Esophagus mucosa (tissue), 1 donor: ENCODE measurements around the gene TAS2R60. TPM values are rescaled to one million over a fixed set of nuclear protein-coding genes. Genes with fewer than 3 reads are reported as not detected.
"Not testable (repeated sequence)": the region's sequence is repeated elsewhere in the genome, so short reads cannot be mapped to it uniquely, and the experiment has no call there.

ENCODE experiments used
- ATAC-seq: fragments of 200-7000 bp; cut with Tn5 transposase; one replicate; pipeline ENCODE4 v1.9.1; 2020
- total RNA-seq: library from RNA; stranded (reverse); gene quantifications from one replicate; pipeline ENCODE4 v1.2.4, GENCODE V29; 2023
- donor health status: DM: yes; HTN: yes; CAD: no.

Gene TAS2R60
- total RNA-seq, 1 donor from 2014 or later, result 0.32 TPM

DNA sequence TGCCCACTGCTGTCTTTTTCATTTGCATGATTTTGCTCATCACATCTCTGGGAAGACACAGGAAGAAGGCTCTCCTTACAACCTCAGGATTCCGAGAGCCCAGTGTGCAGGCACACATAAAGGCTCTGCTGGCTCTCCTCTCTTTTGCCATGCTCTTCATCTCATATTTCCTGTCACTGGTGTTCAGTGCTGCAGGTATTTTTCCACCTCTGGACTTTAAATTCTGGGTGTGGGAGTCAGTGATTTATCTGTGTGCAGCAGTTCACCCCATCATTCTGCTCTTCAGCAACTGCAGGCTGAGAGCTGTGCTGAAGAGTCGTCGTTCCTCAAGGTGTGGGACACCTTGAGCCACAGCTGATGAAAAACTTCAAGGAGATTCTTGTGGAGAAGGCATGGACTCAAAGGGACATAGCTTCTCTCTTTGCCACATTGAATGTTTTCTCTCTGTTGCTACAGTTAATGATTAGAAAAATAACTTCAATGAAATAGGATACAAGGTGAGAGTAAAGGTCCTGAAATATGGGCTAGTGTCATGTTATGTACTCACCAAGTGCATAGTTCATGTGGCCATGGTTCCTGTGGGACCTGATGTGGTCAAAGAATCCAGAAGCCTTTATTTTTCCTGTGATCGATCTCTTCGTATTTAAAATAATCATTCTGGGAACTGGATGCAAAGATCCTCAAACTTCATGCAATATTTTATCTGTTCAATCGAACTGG lies 970 bp downstream of the TAS2R60 start:
- no peak for ATAC-seq

DNA sequence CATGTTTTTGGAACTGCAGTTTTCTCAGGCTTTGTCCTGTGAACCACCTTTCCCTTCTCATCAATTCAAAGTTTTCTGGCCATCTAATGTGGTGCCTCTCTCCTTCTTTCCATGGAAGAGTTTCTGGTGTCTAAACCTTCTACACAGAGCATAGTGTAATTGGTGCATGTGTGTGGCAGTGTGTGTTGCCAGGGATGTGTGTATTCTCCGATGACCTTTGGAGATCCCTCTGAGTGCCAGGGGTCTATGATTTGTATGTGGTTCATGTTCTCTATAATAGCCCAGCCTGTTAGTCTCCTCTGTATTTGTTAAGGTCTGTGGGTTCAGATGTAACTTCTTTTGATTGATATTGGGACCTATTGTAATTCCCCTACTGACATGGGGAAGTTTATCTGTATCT lies 1.5 kb downstream of the TAS2R60 start:
- ATAC-seq, result no peak

- ATAC-seq, result no peak
Measured at GRCh38 chr7:143447466-143447865, 4.2 kb downstream of the TAS2R60 start.

- ATAC-seq, result no peak
Measured at GRCh38 chr7:143448429-143448828, 5.2 kb downstream of the TAS2R60 start.

GRCh38 chr7:143449793-143450192 lies 6.5 kb downstream of the TAS2R60 start:
- no peak for ATAC-seq

- ATAC-seq, result no peak
Measured at GRCh38 chr7:143451122-143451521, 7.9 kb downstream of the TAS2R60 start.

- ATAC-seq, result no peak
Measured at GRCh38 chr7:143451746-143452145, 8.5 kb downstream of the TAS2R60 start.

DNA sequence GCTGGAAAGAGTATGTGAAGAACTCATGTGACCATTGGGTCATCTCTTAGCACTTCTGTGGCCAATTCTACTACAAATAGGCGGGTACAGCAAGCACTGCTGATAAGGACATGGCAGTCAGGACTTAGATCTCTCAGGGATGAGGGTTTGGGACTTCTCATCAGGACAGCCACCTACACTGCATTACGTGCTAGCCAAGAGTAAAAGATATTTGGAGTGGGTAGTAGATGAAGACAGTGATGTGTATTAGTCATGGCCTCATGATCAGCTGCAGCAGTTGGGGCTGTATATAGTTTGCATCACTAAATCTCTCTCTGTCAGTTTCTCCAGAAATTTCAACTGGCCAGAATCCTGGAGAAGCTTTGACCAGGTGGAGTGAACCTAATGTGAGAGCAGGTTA lies 9.2 kb downstream of the TAS2R60 start:
- no peak for ATAC-seq

- peak; percentile 55 for ATAC-seq
Measured at GRCh38 chr7:143454091-143454680, 10.9 kb downstream of the TAS2R60 start.

DNA sequence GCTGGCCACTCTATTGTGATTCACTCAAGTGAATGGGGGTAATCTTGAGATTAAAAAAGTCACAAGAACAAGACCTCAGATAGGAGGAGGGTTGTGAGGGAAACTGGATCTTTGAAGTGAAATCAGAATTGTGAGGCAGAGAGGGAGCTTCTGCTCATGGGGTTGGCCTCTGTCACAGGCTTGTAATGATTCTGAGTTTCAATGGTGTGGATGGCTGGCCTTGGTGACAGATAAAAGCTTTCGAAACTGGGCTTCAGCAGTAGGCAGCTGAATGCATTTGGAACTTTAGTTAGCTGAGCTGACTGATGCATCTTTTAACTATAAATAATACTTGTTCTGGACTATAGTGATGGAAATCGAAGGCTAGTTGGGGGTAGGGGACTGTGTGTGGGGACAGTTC lies 12.2 kb downstream of the TAS2R60 start:
- ATAC-seq, result no peak

DNA sequence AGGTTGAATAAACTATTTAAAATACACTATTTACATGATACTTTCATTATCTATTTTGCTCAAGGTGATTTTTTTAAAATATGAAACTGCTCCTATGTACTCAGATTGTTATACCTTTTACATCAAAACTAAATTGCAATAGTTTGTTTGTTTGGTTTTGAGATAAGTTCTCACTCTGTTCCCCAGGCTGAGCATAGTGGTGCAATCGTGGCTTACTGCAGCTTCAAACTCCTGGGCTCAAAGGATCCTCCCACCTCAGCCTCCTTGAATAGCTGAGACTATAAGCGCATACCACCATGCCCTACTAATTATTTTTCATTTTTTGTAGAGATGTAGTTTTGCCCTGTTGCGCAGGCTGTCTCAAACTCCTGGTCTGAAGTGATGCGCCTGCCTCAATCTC lies 12.7 kb downstream of the TAS2R60 start:
- ATAC-seq, result no peak

DNA sequence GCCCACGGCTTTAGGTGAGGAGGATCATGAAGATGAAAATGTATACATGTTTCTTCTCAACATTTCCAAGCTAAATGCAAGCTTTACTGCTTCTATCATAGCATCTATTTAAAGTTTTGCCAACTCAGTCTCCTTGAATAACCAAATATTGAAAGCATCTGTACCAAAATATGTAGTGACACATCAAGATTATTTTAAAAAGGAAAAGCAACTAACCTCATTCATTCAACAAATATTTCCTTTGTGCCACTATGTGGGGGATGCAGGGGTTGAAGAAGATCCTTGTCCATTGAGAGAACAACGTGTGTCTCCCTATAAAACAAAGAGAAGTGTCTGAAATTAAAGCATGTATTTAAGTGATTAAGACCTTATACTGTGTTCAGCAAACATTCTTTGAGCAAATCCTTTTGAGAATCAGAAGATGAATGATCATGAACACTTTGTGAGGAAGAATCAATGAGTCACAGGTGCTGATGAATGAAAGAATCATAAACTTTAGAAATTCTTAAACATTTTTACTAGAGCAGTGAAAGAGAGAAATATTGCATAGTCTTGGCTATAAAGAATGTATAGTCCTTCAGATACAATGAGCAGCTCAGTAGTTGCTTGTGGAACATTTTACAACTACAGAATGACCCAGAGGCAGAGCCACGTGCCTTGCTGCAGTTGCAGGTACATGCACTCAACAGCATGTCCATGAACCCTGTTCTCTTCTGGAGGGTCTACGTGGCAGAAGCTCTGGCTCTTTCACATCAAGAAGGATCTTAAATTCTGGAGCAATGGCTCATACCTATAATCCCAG lies 13.9 kb downstream of the TAS2R60 start:
- peak; percentile 10 for ATAC-seq

DNA sequence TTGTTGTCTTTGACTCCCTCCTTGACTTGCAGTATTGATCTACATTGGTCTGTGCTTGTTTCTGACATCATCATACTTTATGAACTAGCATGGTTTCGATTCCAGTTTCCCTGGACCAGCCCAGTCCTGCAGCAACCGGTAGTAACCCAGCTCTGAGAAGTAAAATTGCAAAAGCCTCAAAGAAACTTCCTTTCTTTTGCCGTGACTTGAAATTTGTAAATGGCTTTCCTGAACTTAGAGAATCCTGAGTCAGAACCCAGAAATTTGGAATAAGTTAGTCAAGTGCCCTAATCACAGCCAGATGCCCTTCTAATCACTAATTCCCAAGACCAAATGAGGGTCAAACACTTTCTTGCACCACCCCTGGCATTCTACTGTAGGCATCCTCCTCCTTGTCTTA lies 15.0 kb downstream of the TAS2R60 start:
- peak; percentile 84 for ATAC-seq

DNA sequence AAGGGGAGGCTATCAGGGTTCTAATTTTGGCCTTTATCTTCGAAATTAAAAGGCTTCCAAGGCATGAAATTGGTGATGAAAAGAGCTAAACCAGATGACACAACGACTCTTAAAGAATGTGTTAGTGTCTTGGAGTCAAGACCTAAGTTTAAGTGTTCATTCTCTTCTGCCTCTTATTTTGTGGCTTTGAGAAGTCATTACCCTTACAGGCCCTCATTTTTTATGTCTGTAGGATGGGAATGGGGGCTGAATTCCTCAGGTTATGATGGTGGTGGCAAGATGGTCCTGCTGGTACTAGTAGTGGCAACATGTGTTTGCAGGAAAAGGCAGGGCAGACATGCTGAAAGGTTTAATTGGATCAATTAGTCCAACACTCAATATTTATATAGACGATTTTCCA lies 15.4 kb downstream of the TAS2R60 start:
- ATAC-seq, result no peak

DNA sequence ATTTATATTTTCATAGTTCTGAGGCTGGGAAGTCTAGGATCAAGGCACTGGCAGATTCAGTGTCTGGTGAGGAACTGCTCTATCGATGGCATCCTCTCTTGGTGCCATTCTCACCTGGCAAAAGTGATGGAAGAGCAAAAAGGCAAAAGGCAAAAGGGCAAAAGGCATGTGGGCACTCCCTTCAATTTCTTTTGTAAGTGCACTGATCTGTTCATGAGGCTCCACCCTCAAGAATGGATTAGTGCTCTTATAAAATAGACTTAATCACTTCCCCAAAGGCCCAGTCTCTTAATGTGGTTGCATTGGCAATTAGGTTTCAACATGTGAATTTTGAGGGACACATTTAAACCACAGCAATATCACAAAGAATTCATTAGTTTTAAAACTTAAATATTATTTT lies 16.1 kb downstream of the TAS2R60 start:
- ATAC-seq, result peak; percentile 80

DNA sequence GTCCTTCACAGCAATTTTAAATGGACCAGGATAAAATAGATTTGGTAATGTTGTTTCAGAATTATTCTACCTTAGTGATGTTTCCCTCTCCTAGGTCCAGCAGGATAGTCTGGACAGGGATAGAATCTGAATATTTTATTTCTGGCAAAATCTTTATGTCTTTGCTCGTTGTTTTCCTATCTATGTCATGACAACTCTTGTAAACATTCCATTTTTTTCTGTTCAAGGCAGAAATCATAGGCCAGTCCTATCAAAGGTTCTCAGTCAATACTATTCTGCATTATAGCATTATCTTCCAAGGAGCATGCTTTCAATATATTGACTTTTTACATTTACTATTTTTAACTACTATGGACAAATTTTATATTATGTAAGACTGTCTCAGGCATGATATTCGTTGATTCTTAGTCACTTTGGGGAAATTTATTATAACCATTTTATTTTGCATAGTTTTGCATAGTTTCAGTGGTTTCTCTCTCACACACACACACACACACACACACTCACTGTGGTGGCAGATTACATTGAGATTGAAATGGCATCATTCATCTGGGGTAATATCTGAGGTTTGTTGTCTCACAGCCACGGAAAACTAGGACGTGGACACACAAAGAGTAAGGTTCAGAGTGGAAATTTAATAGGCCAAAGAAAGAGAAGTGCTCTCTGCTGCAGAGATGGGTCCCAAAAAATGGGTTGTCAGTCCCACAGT lies 17.2 kb downstream of the TAS2R60 start:
- ATAC-seq, result no peak

GRCh38 chr7:143462045-143462444 lies 18.8 kb downstream of the TAS2R60 start:
- no peak for ATAC-seq

- ATAC-seq, result no peak
Measured at GRCh38 chr7:143463556-143463955, 20.3 kb downstream of the TAS2R60 start.

GRCh38 chr7:143463957-143464356 lies 20.7 kb downstream of the TAS2R60 start:
- ATAC-seq, result no peak

DNA sequence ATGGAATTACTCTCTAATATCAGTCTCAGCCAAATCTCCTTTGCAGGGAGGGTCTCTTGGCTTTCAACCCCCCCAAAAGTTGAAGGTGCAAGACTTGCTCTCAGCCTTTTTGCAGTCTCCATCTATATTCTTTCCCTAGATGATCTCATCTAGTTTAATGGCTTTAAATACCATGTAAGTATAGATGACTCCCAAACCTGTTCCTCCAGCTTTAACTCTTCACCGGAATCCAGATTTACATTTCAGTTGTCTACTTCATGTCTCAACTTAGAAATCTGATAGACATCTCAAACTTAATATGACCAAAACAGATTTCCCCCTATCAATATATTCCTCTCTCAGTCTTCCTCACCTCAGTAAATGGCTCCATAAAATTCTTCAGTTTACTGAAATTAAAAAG lies 24.5 kb downstream of the TAS2R60 start:
- ATAC-seq, result peak; percentile 89

DNA sequence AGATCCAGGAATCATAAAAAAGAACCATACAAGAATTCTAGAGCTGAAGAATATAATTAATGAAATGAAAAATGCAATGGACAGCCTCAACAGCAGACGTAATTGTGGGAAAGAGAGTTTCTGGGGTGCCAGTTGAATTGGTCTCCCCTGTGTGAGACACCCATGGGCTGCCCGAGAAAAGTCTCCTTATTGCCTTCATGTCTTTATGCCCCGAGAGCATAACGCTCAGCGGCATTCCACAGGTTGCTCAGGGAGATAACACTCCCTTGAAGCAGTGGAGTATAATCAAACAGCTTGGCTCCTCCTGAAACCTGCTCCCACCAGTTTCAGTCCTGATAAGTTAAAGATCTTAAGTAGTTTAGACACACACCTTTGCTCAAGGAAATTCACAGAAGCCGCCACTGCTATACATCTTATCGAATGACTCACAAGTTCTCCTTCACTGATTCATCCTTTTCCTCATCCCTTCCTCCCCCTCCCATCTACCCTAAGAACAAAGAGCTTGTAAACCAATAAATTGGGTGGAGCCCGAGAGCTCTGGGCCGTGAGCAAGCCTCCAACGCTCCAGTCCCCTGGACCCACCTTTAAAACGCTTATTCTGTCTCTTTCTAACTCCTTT lies 28.9 kb downstream of the TAS2R60 start:
- not testable (repeated sequence) for ATAC-seq

DNA sequence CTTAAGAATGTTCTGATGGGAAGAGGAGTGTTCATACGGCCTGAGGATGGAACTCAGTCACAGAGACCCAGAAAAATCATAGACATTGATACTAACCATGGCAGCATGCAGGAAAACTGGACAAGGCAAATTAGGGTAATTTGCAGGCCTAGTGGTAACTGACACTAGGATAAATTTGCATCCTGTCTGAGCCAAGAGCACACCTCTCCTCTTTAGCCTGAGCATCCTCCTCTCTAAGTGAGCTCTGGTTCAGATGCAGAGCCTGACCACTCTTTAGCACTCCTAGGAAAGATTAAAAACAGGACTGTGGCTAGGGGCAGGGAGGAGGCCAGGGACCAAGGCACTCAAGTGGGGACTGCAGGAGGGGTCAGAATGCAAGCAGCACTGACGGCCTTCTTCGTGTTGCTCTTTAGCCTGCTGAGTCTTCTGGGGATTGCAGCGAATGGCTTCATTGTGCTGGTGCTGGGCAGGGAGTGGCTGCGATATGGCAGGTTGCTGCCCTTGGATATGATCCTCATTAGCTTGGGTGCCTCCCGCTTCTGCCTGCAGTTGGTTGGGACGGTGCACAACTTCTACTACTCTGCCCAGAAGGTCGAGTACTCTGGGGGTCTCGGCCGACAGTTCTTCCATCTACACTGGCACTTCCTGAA lies 34.4 kb downstream of the TAS2R60 start, which contains the start of gene TAS2R41:
TSS of gene TAS2R41 (plus strand) at position 373 of the 650 bp plus-strand sequence. CDS start at position 373, 0 bp downstream.
- no peak for ATAC-seq
